Activated CD4-positive, alpha-beta T cell treated with anti-CD3 and anti-CD28 coated beads for 48 hours (primary cell): ENCODE measurements around the gene SERP1.
"Not testable (repeated sequence)": the region's sequence is repeated elsewhere in the genome, so short reads cannot be mapped to it uniquely, and the experiment has no call there.

Experiments
- DNase-seq: peaks from one replicate; pipeline ENCODE4 v3.0.0-alpha.2; 2020

The SERP1 gene

GRCh38 chr3:150538324-150539208 lies 7.7 kb downstream of the SERP1 start:
- DNase-seq, result no peak

- no peak for DNase-seq
Observed at GRCh38 chr3:150535204-150535603, 11.1 kb downstream of the SERP1 start.

- no peak for DNase-seq
Observed at GRCh38 chr3:150531775-150532174, 14.5 kb downstream of the SERP1 start.

- DNase-seq, result no peak
Observed at GRCh38 chr3:150528354-150528797, 17.9 kb downstream of the SERP1 start.

- no peak for DNase-seq
Observed at GRCh38 chr3:150527464-150528255, 18.6 kb downstream of the SERP1 start.

- DNase-seq, result no peak
Observed at GRCh38 chr3:150523538-150523937, 22.8 kb downstream of the SERP1 start.

- DNase-seq, result no peak
Observed at GRCh38 chr3:150521463-150521862, 24.8 kb downstream of the SERP1 start.

- DNase-seq, result no peak
Observed at GRCh38 chr3:150520408-150520807, 25.9 kb downstream of the SERP1 start.

GRCh38 chr3:150519026-150519425 lies 27.3 kb downstream of the SERP1 start:
- no peak for DNase-seq

- DNase-seq, result no peak
Observed at GRCh38 chr3:150515210-150515609, 31.1 kb downstream of the SERP1 start.

GRCh38 chr3:150511122-150511821 lies 35.0 kb downstream of the SERP1 start:
- no peak for DNase-seq

- no peak for DNase-seq
Observed at GRCh38 chr3:150509780-150510179, 36.5 kb downstream of the SERP1 start.

GRCh38 chr3:150508401-150508800 lies 37.9 kb downstream of the SERP1 start:
- no peak for DNase-seq

- DNase-seq, result no peak
Observed at GRCh38 chr3:150504483-150504882, 41.8 kb downstream of the SERP1 start.

- DNase-seq, result no peak
Observed at GRCh38 chr3:150503402-150504099, 42.7 kb downstream of the SERP1 start.

GRCh38 chr3:150500960-150501359 lies 45.3 kb downstream of the SERP1 start:
- DNase-seq, result not testable (repeated sequence)

- no peak for DNase-seq
Observed at GRCh38 chr3:150497956-150498355, 48.3 kb downstream of the SERP1 start.

GRCh38 chr3:150495563-150496168 lies 50.6 kb downstream of the SERP1 start:
- no peak for DNase-seq

- DNase-seq, result no peak
Observed at GRCh38 chr3:150495149-150495548, 51.1 kb downstream of the SERP1 start.

- DNase-seq, result no peak
Observed at GRCh38 chr3:150494411-150494977, 51.8 kb downstream of the SERP1 start.
